Measurements from ENCODE around the gene OSBPL8. TPM values are rescaled to one million over a fixed set of nuclear protein-coding genes. Genes with fewer than 3 reads are reported as not detected.
"Not testable (repeated sequence)": the region's sequence is repeated elsewhere in the genome, so short reads cannot be mapped to it uniquely, and the experiment has no call there.

Gene OSBPL8
- total and polyA plus RNA-seq, 3 experiments from 2014 or later: 87.3 to 113 (median 90.7) TPM

GRCh38 chr12:76518699-76519098, 40.9 kb downstream of the OSBPL8 start:
- no peaks in the 10 kb centered on the region for H3K36me3 ChIP-seq (ENCODE audit: insufficient read depth, low read length)
- no peak overlapping the region for H3K27ac ChIP-seq (ENCODE audit: low read depth, low read length)
- H3K4me1 Mint-ChIP-seq: peaks cover 57 to 82% (median 81%) of the 10 kb centered on the region in 3 donors
- no peak overlapping the region for H3K27ac Mint-ChIP-seq
- H3K9me3 ChIP-seq (ENCODE audit: low read length): no peaks in the 10 kb centered on the region
- H3K27me3 Mint-ChIP-seq: no peaks in the 10 kb centered on the region
- peaks cover 37 to 40% (median 37%) of the 10 kb centered on the region in 3 donors for H3K36me3 Mint-ChIP-seq
- CTCF ChIA-PET: no interaction called here
- H3K27me3 ChIP-seq (ENCODE audit: insufficient read depth, low read length, poor library complexity, severe bottlenecking): no peaks in the 10 kb centered on the region
- POLR2A ChIA-PET: no interaction called here
- no peak overlapping the region for H3K4me3 ChIP-seq (ENCODE audit: low read length)
- H3K9me3 Mint-ChIP-seq: peaks cover 0 to 3% (median 0%) of the 10 kb centered on the region in 5 donors
- H3K4me1 ChIP-seq (ENCODE audit: insufficient read depth, low read length): peaks cover 16% of the 10 kb centered on the region
- H3K4me3 Mint-ChIP-seq: peak overlapping the region in 2 of 7 donors; percentile 9 to 22
- no peak for DNase-seq

- ChIA-PET POLR2A (no interaction called here), CTCF (interaction anchor here (0.8 to 1.0 kb wide), 2 partner anchors 13 to 71 kb away, joined by 3 read pairs; no protein-coding TSS in a partner anchor)
- Mint-ChIP-seq H3K36me3 (peaks cover 24 to 43% (median 31%) of the 10 kb centered on the region in 3 donors), H3K27ac (peak overlapping the region in 1 of 8 donors; percentile 70), H3K4me1 (peaks cover 54 to 77% (median 68%) of the 10 kb centered on the region in 3 donors), H3K27me3 (no peaks in the 10 kb centered on the region), H3K9me3 (peaks cover 0 to 10% (median 3%) of the 10 kb centered on the region in 5 donors), H3K4me3 (peak overlapping the region in 1 of 7 donors; percentile 24)
- peaks cover 10% of the 10 kb centered on the region for H3K4me1 ChIP-seq (ENCODE audit: insufficient read depth, low read length)
- H3K9me3 ChIP-seq (ENCODE audit: low read length): no peaks in the 10 kb centered on the region
- H3K36me3 ChIP-seq (ENCODE audit: insufficient read depth, low read length): no peaks in the 10 kb centered on the region
- no peak for DNase-seq
- H3K27ac ChIP-seq (ENCODE audit: low read depth, low read length): no peak overlapping the region
- H3K4me3 ChIP-seq (ENCODE audit: low read length): no peak overlapping the region
- H3K27me3 ChIP-seq (ENCODE audit: insufficient read depth, low read length, poor library complexity, severe bottlenecking): no peaks in the 10 kb centered on the region
These were observed 44.3 kb downstream of the OSBPL8 start for GRCh38 chr12:76515271-76515670.

GRCh38 chr12:76511116-76511716, 48.4 kb downstream of the OSBPL8 start:
- Mint-ChIP-seq H3K27ac (peak overlapping the region in 4 of 8 donors; percentile 9 to 89 (median 32)), H3K36me3 (peaks cover 17 to 27% (median 19%) of the 10 kb centered on the region in 3 donors), H3K4me1 (peaks cover 41 to 68% (median 60%) of the 10 kb centered on the region in 3 donors), H3K9me3 (peaks cover 0 to 10% (median 3%) of the 10 kb centered on the region in 5 donors)
- H3K4me3 ChIP-seq (ENCODE audit: low read length); H3K4me3 Mint-ChIP-seq; DNase-seq; H3K36me3 ChIP-seq (ENCODE audit: insufficient read depth, low read length); H3K9me3 ChIP-seq (ENCODE audit: low read length); H3K27ac ChIP-seq (ENCODE audit: low read depth, low read length); CTCF ChIA-PET; H3K4me1 ChIP-seq (ENCODE audit: insufficient read depth, low read length); H3K27me3 ChIP-seq (ENCODE audit: insufficient read depth, low read length, poor library complexity, severe bottlenecking); POLR2A ChIA-PET; H3K27me3 Mint-ChIP-seq: not testable (repeated sequence)

- Mint-ChIP-seq H3K9me3 (peaks cover 0 to 10% (median 2%) of the 10 kb centered on the region in 5 donors), H3K36me3 (peaks cover 12 to 34% (median 22%) of the 10 kb centered on the region in 3 donors), H3K27ac (peak overlapping the region in 1 of 8 donors; percentile 73), H3K27me3 (no peaks in the 10 kb centered on the region), H3K4me3 (no peak overlapping the region), H3K4me1 (peaks cover 41 to 62% (median 54%) of the 10 kb centered on the region in 3 donors)
- Histone ChIP-seq H3K4me1 (ENCODE audit: insufficient read depth, low read length) (no peaks in the 10 kb centered on the region), H3K4me3 (ENCODE audit: low read length) (no peak overlapping the region), H3K27me3 (ENCODE audit: insufficient read depth, low read length, poor library complexity, severe bottlenecking) (no peaks in the 10 kb centered on the region), H3K27ac (ENCODE audit: low read depth, low read length) (no peak overlapping the region), H3K36me3 (ENCODE audit: insufficient read depth, low read length) (no peaks in the 10 kb centered on the region), H3K9me3 (ENCODE audit: low read length) (no peaks in the 10 kb centered on the region)
- POLR2A ChIA-PET: no interaction called here
- CTCF ChIA-PET: no interaction called here
- no peak for DNase-seq
These were observed 51.2 kb downstream of the OSBPL8 start for GRCh38 chr12:76508128-76508980.

GRCh38 chr12:76506149-76506548, 53.4 kb downstream of the OSBPL8 start:
- H3K27me3 Mint-ChIP-seq: no peaks in the 10 kb centered on the region
- POLR2A ChIA-PET: no interaction called here
- no peak overlapping the region for H3K4me3 ChIP-seq (ENCODE audit: low read length)
- H3K4me3 Mint-ChIP-seq: no peak overlapping the region
- H3K36me3 ChIP-seq (ENCODE audit: insufficient read depth, low read length): no peaks in the 10 kb centered on the region
- H3K9me3 ChIP-seq (ENCODE audit: low read length): no peaks in the 10 kb centered on the region
- no peaks in the 10 kb centered on the region for H3K9me3 Mint-ChIP-seq
- H3K27ac Mint-ChIP-seq: peak overlapping the region in 2 of 8 donors; percentile 23 to 52
- no peak overlapping the region for H3K27ac ChIP-seq (ENCODE audit: low read depth, low read length)
- H3K4me1 ChIP-seq (ENCODE audit: insufficient read depth, low read length): no peaks in the 10 kb centered on the region
- peaks cover 18 to 33% (median 31%) of the 10 kb centered on the region in 3 donors for H3K36me3 Mint-ChIP-seq
- CTCF ChIA-PET: no interaction called here
- no peaks in the 10 kb centered on the region for H3K27me3 ChIP-seq (ENCODE audit: insufficient read depth, low read length, poor library complexity, severe bottlenecking)
- DNase-seq: no peak
- H3K4me1 Mint-ChIP-seq: peaks cover 43 to 71% (median 56%) of the 10 kb centered on the region in 3 donors

GRCh38 chr12:76505050-76505449, 54.5 kb downstream of the OSBPL8 start:
- Histone ChIP-seq H3K27ac (ENCODE audit: low read depth, low read length) (no peak overlapping the region), H3K27me3 (ENCODE audit: insufficient read depth, low read length, poor library complexity, severe bottlenecking) (no peaks in the 10 kb centered on the region), H3K4me3 (ENCODE audit: low read length) (no peak overlapping the region), H3K36me3 (ENCODE audit: insufficient read depth, low read length) (no peaks in the 10 kb centered on the region), H3K9me3 (ENCODE audit: low read length) (no peaks in the 10 kb centered on the region), H3K4me1 (ENCODE audit: insufficient read depth, low read length) (no peaks in the 10 kb centered on the region)
- peaks cover 36 to 64% (median 54%) of the 10 kb centered on the region in 3 donors for H3K4me1 Mint-ChIP-seq
- ChIA-PET POLR2A (no interaction called here), CTCF (no interaction called here)
- no peaks in the 10 kb centered on the region for H3K27me3 Mint-ChIP-seq
- peaks cover 19 to 32% (median 27%) of the 10 kb centered on the region in 3 donors for H3K36me3 Mint-ChIP-seq
- H3K4me3 Mint-ChIP-seq: no peak overlapping the region
- no peak for DNase-seq
- H3K27ac Mint-ChIP-seq: peak overlapping the region in 1 of 8 donors; percentile 20
- no peaks in the 10 kb centered on the region for H3K9me3 Mint-ChIP-seq

- Mint-ChIP-seq H3K9me3 (no peaks in the 10 kb centered on the region), H3K27me3 (no peaks in the 10 kb centered on the region), H3K4me3 (no peak overlapping the region), H3K36me3 (peaks cover 21 to 33% (median 27%) of the 10 kb centered on the region in 3 donors), H3K4me1 (peaks cover 35 to 64% (median 54%) of the 10 kb centered on the region in 3 donors), H3K27ac (peak overlapping the region in 1 of 8 donors; percentile 20)
- no peaks in the 10 kb centered on the region for H3K9me3 ChIP-seq (ENCODE audit: low read length)
- no peak for DNase-seq
- ChIA-PET CTCF (no interaction called here), POLR2A (no interaction called here)
- no peaks in the 10 kb centered on the region for H3K27me3 ChIP-seq (ENCODE audit: insufficient read depth, low read length, poor library complexity, severe bottlenecking)
- no peak overlapping the region for H3K27ac ChIP-seq (ENCODE audit: low read depth, low read length)
- H3K4me1 ChIP-seq (ENCODE audit: insufficient read depth, low read length): no peaks in the 10 kb centered on the region
- no peak overlapping the region for H3K4me3 ChIP-seq (ENCODE audit: low read length)
- no peaks in the 10 kb centered on the region for H3K36me3 ChIP-seq (ENCODE audit: insufficient read depth, low read length)
These were observed 55.0 kb downstream of the OSBPL8 start for GRCh38 chr12:76504606-76505005.

GRCh38 chr12:76503957-76504356, 55.6 kb downstream of the OSBPL8 start:
- H3K27ac ChIP-seq (ENCODE audit: low read depth, low read length): no peak overlapping the region
- Mint-ChIP-seq H3K9me3 (no peaks in the 10 kb centered on the region), H3K27me3 (no peaks in the 10 kb centered on the region), H3K36me3 (peaks cover 21 to 33% (median 27%) of the 10 kb centered on the region in 3 donors), H3K4me1 (peaks cover 30 to 59% (median 48%) of the 10 kb centered on the region in 3 donors), H3K27ac (no peak overlapping the region), H3K4me3 (no peak overlapping the region)
- ChIA-PET POLR2A (no interaction called here), CTCF (no interaction called here)
- DNase-seq: no peak
- H3K9me3 ChIP-seq (ENCODE audit: low read length): no peaks in the 10 kb centered on the region
- H3K36me3 ChIP-seq (ENCODE audit: insufficient read depth, low read length): no peaks in the 10 kb centered on the region
- H3K27me3 ChIP-seq (ENCODE audit: insufficient read depth, low read length, poor library complexity, severe bottlenecking): no peaks in the 10 kb centered on the region
- no peak overlapping the region for H3K4me3 ChIP-seq (ENCODE audit: low read length)
- no peaks in the 10 kb centered on the region for H3K4me1 ChIP-seq (ENCODE audit: insufficient read depth, low read length)
